RPMI7951 (cell line): ENCODE data around the gene IFNG-AS1. TPM values are rescaled to one million over a fixed set of nuclear protein-coding genes. Genes with fewer than 3 reads are reported as not detected.

Experiments used
- DNase-seq: peaks from one replicate; pipeline ENCODE4 v3.0.0-alpha.2; 2012; ENCODE audit warnings: low read depth
- total RNA-seq: library from RNA; depleted of rRNA; stranded (reverse); fragments of >200 nt; shearing (Covaris generic); gene quantifications from 2 replicates; pipeline ENCODE4 v1.2.3, GENCODE V29; 2014

Gene IFNG-AS1
- total RNA-seq, 1 experiment from 2014 or later: not detected

GRCh38 chr12:67994046-67994445 lies 4.8 kb downstream of the IFNG-AS1 start:
- DNase-seq: no peak

- DNase-seq: no peak
These were observed 7.1 kb downstream of the IFNG-AS1 start for GRCh38 chr12:67996347-67996746.

- DNase-seq: no peak
These were observed 9.1 kb downstream of the IFNG-AS1 start for GRCh38 chr12:67998379-67998778.

GRCh38 chr12:67999244-67999643 lies 10.0 kb downstream of the IFNG-AS1 start:
- no peak for DNase-seq

GRCh38 chr12:68001486-68002466 lies 12.5 kb downstream of the IFNG-AS1 start:
- peak; percentile 14 for DNase-seq

- no peak for DNase-seq
These were observed 14.5 kb downstream of the IFNG-AS1 start for GRCh38 chr12:68003777-68004176.

GRCh38 chr12:68007033-68007432 lies 17.8 kb downstream of the IFNG-AS1 start:
- DNase-seq: no peak

- no peak for DNase-seq
These were observed 18.2 kb downstream of the IFNG-AS1 start for GRCh38 chr12:68007466-68007865.

GRCh38 chr12:68011206-68011881 lies 22.1 kb downstream of the IFNG-AS1 start:
- no peak for DNase-seq

GRCh38 chr12:68011882-68012207 lies 22.6 kb downstream of the IFNG-AS1 start:
- DNase-seq: no peak

GRCh38 chr12:68012712-68013111 lies 23.5 kb downstream of the IFNG-AS1 start:
- no peak for DNase-seq

GRCh38 chr12:68013181-68013580 lies 23.9 kb downstream of the IFNG-AS1 start:
- DNase-seq: no peak

GRCh38 chr12:68016136-68016535 lies 26.9 kb downstream of the IFNG-AS1 start:
- no peak for DNase-seq

GRCh38 chr12:68018315-68018714 lies 29.1 kb downstream of the IFNG-AS1 start:
- DNase-seq: no peak

GRCh38 chr12:68020049-68020448 lies 30.8 kb downstream of the IFNG-AS1 start:
- no peak for DNase-seq

- DNase-seq: no peak
These were observed 31.5 kb downstream of the IFNG-AS1 start for GRCh38 chr12:68020699-68021098.

GRCh38 chr12:68028647-68029046 lies 39.4 kb downstream of the IFNG-AS1 start:
- no peak for DNase-seq

- no peak for DNase-seq
These were observed 41.0 kb downstream of the IFNG-AS1 start for GRCh38 chr12:68030248-68030647.

GRCh38 chr12:68031174-68031573 lies 41.9 kb downstream of the IFNG-AS1 start:
- no peak for DNase-seq

- no peak for DNase-seq
These were observed 42.9 kb downstream of the IFNG-AS1 start for GRCh38 chr12:68031881-68032739.

GRCh38 chr12:68034567-68034966 lies 45.3 kb downstream of the IFNG-AS1 start:
- no peak for DNase-seq

- no peak for DNase-seq
These were observed 47.4 kb downstream of the IFNG-AS1 start for GRCh38 chr12:68036642-68037041.
